ENCODE results near the gene LNX2.

LNX2 gene

GRCh38 chr13:27620377-27621115 is at the start of gene LNX2:
LNX2 (minus strand) TSS chr13:27620529; CDS start chr13:27581703, 38,826 bp downstream.
- FAIRE-seq = peak; percentile 59

- no peak for FAIRE-seq
Measured at GRCh38 chr13:27667946-27668345, 47.6 kb upstream of the LNX2 start.

GRCh38 chr13:27666951-27667350 is 46.6 kb upstream of the LNX2 start:
- FAIRE-seq = no peak

GRCh38 chr13:27665761-27666160 is 45.4 kb upstream of the LNX2 start:
- no peak for FAIRE-seq

- no peak for FAIRE-seq
Measured at GRCh38 chr13:27665333-27665732, 45.0 kb upstream of the LNX2 start.

- no peak for FAIRE-seq
Measured at GRCh38 chr13:27663947-27664346, 43.6 kb upstream of the LNX2 start.

GRCh38 chr13:27662738-27663470 is 42.6 kb upstream of the LNX2 start:
- no peak for FAIRE-seq

- FAIRE-seq = no peak
Measured at GRCh38 chr13:27661017-27661416, 40.7 kb upstream of the LNX2 start.

- no peak for FAIRE-seq
Measured at GRCh38 chr13:27660511-27660910, 40.2 kb upstream of the LNX2 start.

GRCh38 chr13:27659145-27659865 is 39.0 kb upstream of the LNX2 start:
- FAIRE-seq = no peak

GRCh38 chr13:27658546-27658945 is 38.2 kb upstream of the LNX2 start:
- no peak for FAIRE-seq

GRCh38 chr13:27657724-27658123 is 37.4 kb upstream of the LNX2 start:
- no peak for FAIRE-seq

- no peak for FAIRE-seq
Measured at GRCh38 chr13:27654816-27655215, 34.5 kb upstream of the LNX2 start.

- FAIRE-seq = no peak
Measured at GRCh38 chr13:27654059-27654458, 33.7 kb upstream of the LNX2 start.

- no peak for FAIRE-seq
Measured at GRCh38 chr13:27650312-27650711, 30.0 kb upstream of the LNX2 start.

GRCh38 chr13:27644302-27644701 is 24.0 kb upstream of the LNX2 start:
- no peak for FAIRE-seq

- FAIRE-seq = no peak
Measured at GRCh38 chr13:27643334-27644132, 23.2 kb upstream of the LNX2 start.

- no peak for FAIRE-seq
Measured at GRCh38 chr13:27641711-27642502, 21.6 kb upstream of the LNX2 start.

GRCh38 chr13:27639186-27639585 is 18.9 kb upstream of the LNX2 start:
- no peak for FAIRE-seq

GRCh38 chr13:27638521-27638920 is 18.2 kb upstream of the LNX2 start:
- no peak for FAIRE-seq

GRCh38 chr13:27638001-27638400 is 17.7 kb upstream of the LNX2 start:
- FAIRE-seq = no peak

GRCh38 chr13:27637289-27637626 is 16.9 kb upstream of the LNX2 start:
- FAIRE-seq = no peak
